Thymus (tissue), 14 donors: ENCODE data around the gene DAAM1. TPM values are rescaled to one million over a fixed set of nuclear protein-coding genes. Genes with fewer than 3 reads are reported as not detected.
A peak's percentile ranks its signal among the peaks of the same experiment; 100 is the strongest.

ENCODE experiments used
- DNase-seq, 9 donors: peaks; one replicate each; pipeline ENCODE4 v3.0.0-alpha.2; 2013; ENCODE audit warnings: low spot score in 9 of 9, low read depth in 6 of 9, missing footprints in 1 of 9
- H3K27ac ChIP-seq, 2 donors: one replicate each; pipeline ENCODE4 v1.5.1; 2013; ENCODE audit warnings: control low read depth in 1 of 2, low read depth in 1 of 2, low read length in 1 of 2, mild to moderate bottlenecking in 1 of 2, moderate library complexity in 1 of 2
- H3K27me3 ChIP-seq, 2 donors: one replicate each; pipeline ENCODE4 v1.5.1; 2013; ENCODE audit warnings: low read length in 1 of 2; ENCODE audit not compliant: control insufficient read depth in 2 of 2, insufficient read depth in 1 of 2
- H3K36me3 ChIP-seq, 2 donors: one replicate each; pipeline ENCODE4 v1.5.1; 2013; ENCODE audit warnings: low read length in 1 of 2, mild to moderate bottlenecking in 1 of 2, moderate library complexity in 1 of 2; ENCODE audit not compliant: control insufficient read depth in 2 of 2, insufficient read depth in 2 of 2
- H3K4me1 ChIP-seq, 2 donors: one replicate each; pipeline ENCODE4 v1.5.1; 2013; ENCODE audit warnings: low read length in 2 of 2; ENCODE audit not compliant: control insufficient read depth in 2 of 2, insufficient read depth in 2 of 2
- H3K4me3 ChIP-seq, 2 donors: one replicate each; pipeline ENCODE4 v1.5.1; 2013; ENCODE audit warnings: low read length in 2 of 2, control low read depth in 1 of 2, mild to moderate bottlenecking in 1 of 2
- H3K9me3 ChIP-seq, 2 donors: one replicate each; pipeline ENCODE4 v1.5.1; 2013; ENCODE audit warnings: low read length in 1 of 2, mild to moderate bottlenecking in 1 of 2; ENCODE audit not compliant: control insufficient read depth in 2 of 2, insufficient read depth in 1 of 2
- WGBS: extraction: QIAGEN DNeasy Blood & Tissue Kit; methylation state at CpG from one replicate; pipeline ENCODE4 v1.1.7; 2013; 5-methylcytosine and 5-hydroxymethylcytosine counted together
- long read RNA-seq, 10 donors: transcript quantifications; one replicate each; lab custom pipeline, GENCODE V29; 2026
- polyA plus RNA-seq: library from polyadenylated mRNA; stranded (reverse); fragments of 200-250 nt; gene quantifications from one replicate; pipeline ENCODE4 v1.2.3, GENCODE V29; 2013
- total RNA-seq: library from RNA; stranded (reverse); fragments of 120-200 nt; gene quantifications from one replicate; pipeline ENCODE4 v1.2.4, GENCODE V29; 2013
- donor health status: healthy.

DAAM1 gene
- 11.3 TPM for total RNA-seq
- polyA plus RNA-seq, result 8.9 TPM
- long read RNA-seq, donor 1, result 0 reads
- long read RNA-seq, donor 2, result 0 reads
- long read RNA-seq, donor 3, partial matches to known transcripts, result 0 of 1 reads
- long read RNA-seq, donor 3, other reads (novel, unspliced or antisense), result 0 of 1 reads
- long read RNA-seq, donor 4, partial matches to known transcripts, result 0 of 2 reads
- long read RNA-seq, donor 4, other reads (novel, unspliced or antisense), result 0 of 2 reads
- long read RNA-seq, donor 5, full-length matches to known transcripts, result 2 of 2 reads
- long read RNA-seq, donor 5, partial matches to known transcripts, result 0 of 2 reads
- long read RNA-seq, donor 5, other reads (novel, unspliced or antisense), result 0 of 2 reads
- long read RNA-seq, donor 6, partial matches to known transcripts, result 0 of 1 reads
- long read RNA-seq, donor 6, other reads (novel, unspliced or antisense), result 0 of 1 reads
- long read RNA-seq, donor 7, partial matches to known transcripts, result 9 of 9 reads
- long read RNA-seq, donor 7, other reads (novel, unspliced or antisense), result 0 of 9 reads
- long read RNA-seq, donor 8, partial matches to known transcripts, result 0 of 1 reads
- long read RNA-seq, donor 8, other reads (novel, unspliced or antisense), result 0 of 1 reads
- long read RNA-seq, donor 9, partial matches to known transcripts, result 0 of 3 reads
- long read RNA-seq, donor 9, other reads (novel, unspliced or antisense), result 0 of 3 reads
- long read RNA-seq, donor 10, partial matches to known transcripts, result 0 of 2 reads
- long read RNA-seq, donor 10, other reads (novel, unspliced or antisense), result 0 of 2 reads

GRCh38 chr14:59188461-59189090 lies at the start of gene DAAM1:
TSS of gene DAAM1 (plus strand) at chr14:59188667. CDS start at chr14:59263478, 74,811 bp downstream.
- peak within 1 kb of the TSS; percentile 66 to 87 for H3K4me3 ChIP-seq
- under 1% methylated on average over 44 of the region's 44 CpGs for WGBS
- H3K27ac ChIP-seq, result peak within 1 kb of the TSS; percentile 94 to 95
- no peaks in the 10 kb centered on the region for H3K36me3 ChIP-seq
- peak; percentile 81 to 99 (median 96) for DNase-seq
- peaks cover 0 to 3% of the 10 kb centered on the region in 2 donors for H3K9me3 ChIP-seq
- H3K4me1 ChIP-seq, result peaks cover 10 to 15% of the 10 kb centered on the region in 2 donors
- H3K27me3 ChIP-seq, result peaks cover 2 to 18% of the 10 kb centered on the region in 2 donors

DNA sequence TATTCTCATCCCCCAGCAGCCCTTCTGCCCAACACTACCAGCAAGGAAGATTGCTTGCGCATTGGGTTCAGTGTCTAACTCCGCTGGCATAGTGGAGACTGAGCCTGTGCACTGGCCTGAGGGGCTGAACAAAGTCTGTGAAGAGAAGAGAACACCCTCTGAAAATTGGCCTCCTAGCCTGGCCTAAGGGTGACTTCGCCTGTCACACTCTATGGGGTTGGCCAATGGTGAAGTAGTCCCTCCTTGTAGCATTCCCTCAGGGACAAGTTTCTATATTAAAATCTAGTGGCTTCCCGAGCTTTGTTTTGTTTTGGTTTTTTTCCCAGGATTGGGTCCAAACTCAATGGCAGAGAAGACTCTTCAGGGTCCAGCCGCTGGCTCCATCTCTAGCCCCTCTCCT lies 49.1 kb upstream of the DAAM1 start:
- WGBS, result 98% methylated on average over 5 of the region's 5 CpGs
- Histone ChIP-seq H3K27ac (no peak overlapping the region), H3K9me3 (no peaks in the 10 kb centered on the region), H3K36me3 (no peaks in the 10 kb centered on the region), H3K4me3 (no peak overlapping the region), H3K27me3 (no peaks in the 10 kb centered on the region), H3K4me1 (no peaks in the 10 kb centered on the region)
- DNase-seq, result no peak

DNA sequence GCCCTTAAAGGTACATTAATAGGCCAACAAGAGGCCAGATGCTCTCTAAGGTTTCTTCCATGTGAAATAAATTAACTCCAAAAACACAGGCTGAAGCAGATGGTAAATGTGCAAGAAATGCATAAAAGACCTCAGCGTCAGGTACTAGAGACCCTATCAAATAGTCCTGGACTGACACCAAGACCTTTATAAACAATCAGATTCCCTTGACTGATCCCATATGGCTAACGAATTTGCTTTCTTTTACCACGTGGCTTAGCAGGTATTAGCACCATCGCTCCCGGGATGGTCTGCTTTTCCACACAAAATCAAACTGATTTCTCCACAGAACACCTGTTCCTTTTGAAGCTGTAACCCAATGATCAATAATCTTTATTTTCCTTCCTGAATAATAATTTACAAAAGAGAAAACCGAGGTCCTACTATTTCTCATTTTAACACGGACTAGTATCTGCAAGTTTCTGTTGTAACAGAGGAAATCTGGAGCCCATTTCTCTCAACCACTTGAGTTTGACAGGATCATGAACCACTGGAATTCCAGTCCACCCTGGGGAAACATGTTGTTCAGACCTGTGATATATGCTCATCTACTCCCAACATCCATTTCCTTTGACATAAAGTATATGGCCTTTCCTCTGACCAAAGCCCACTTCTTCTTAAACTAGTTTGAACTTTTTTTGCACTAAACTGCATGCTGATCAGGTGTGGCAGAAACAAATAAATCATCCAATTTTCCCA lies 48.2 kb upstream of the DAAM1 start:
- WGBS, result 94% methylated on average over 7 of the region's 7 CpGs
- Histone ChIP-seq H3K4me1 (no peaks in the 10 kb centered on the region), H3K27me3 (no peaks in the 10 kb centered on the region), H3K27ac (no peak overlapping the region), H3K4me3 (no peak overlapping the region), H3K9me3 (no peaks in the 10 kb centered on the region), H3K36me3 (no peaks in the 10 kb centered on the region)
- no peak for DNase-seq

- WGBS, result 86% methylated on average over 2 of the region's 2 CpGs
- no peak overlapping the region for H3K4me3 ChIP-seq
These were observed 42.0 kb upstream of the DAAM1 start for GRCh38 chr14:59146484-59146883.

GRCh38 chr14:59147007-59147406 lies 41.5 kb upstream of the DAAM1 start:
- DNase-seq, result no peak
- Histone ChIP-seq H3K27ac (no peak overlapping the region), H3K4me3 (no peak overlapping the region), H3K27me3 (no peaks in the 10 kb centered on the region), H3K36me3 (no peaks in the 10 kb centered on the region), H3K4me1 (no peaks in the 10 kb centered on the region), H3K9me3 (no peaks in the 10 kb centered on the region)
- WGBS, result 90% methylated on average over 1 of the region's 1 CpG

More at GRCh38 chr14:59146484-59146883, 42.0 kb upstream of the DAAM1 start:
- Histone ChIP-seq H3K27me3 (no peaks in the 10 kb centered on the region), H3K27ac (no peak overlapping the region), H3K4me1 (no peaks in the 10 kb centered on the region), H3K9me3 (no peaks in the 10 kb centered on the region), H3K36me3 (no peaks in the 10 kb centered on the region)
- no peak for DNase-seq

DNA sequence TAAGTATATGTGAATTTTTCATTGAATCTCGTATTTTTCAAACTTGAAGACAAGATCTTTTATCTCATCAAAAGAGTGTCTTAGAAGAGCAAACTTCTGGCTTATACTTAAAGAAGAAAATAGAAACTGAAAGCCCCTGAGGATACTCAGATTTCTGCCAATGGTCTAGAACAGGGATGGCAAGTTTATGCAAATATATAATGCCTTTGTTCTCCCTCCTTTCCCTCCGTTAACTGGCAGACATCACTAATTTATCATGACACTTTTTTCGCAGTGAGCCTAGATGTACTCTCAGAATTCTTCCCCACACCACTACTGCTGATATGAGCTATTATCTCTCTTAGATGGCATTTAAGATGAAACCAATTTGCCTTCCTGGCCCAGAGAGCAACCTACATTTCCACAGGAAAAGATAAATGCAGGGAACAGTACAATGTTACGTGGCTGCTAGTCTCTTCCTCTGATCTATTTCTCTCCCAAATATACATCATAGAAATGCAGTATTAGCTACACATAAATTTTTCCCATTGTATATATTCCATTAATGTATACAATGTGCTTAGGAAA lies 40.0 kb upstream of the DAAM1 start:
- WGBS, result 92% methylated on average over 4 of the region's 4 CpGs
- H3K27ac ChIP-seq, result no peak overlapping the region
- H3K36me3 ChIP-seq, result no peaks in the 10 kb centered on the region
- H3K4me3 ChIP-seq, result no peak overlapping the region
- no peaks in the 10 kb centered on the region for H3K27me3 ChIP-seq
- H3K9me3 ChIP-seq, result no peaks in the 10 kb centered on the region
- no peak for DNase-seq
- no peaks in the 10 kb centered on the region for H3K4me1 ChIP-seq

GRCh38 chr14:59150990-59151389 lies 37.5 kb upstream of the DAAM1 start:
- H3K9me3 ChIP-seq, result no peaks in the 10 kb centered on the region
- H3K4me1 ChIP-seq, result no peaks in the 10 kb centered on the region
- H3K4me3 ChIP-seq, result no peak overlapping the region
- no peaks in the 10 kb centered on the region for H3K27me3 ChIP-seq
- H3K27ac ChIP-seq, result no peak overlapping the region
- no peak for DNase-seq
- WGBS, result 81% methylated on average over 2 of the region's 2 CpGs
- H3K36me3 ChIP-seq, result no peaks in the 10 kb centered on the region

DNA sequence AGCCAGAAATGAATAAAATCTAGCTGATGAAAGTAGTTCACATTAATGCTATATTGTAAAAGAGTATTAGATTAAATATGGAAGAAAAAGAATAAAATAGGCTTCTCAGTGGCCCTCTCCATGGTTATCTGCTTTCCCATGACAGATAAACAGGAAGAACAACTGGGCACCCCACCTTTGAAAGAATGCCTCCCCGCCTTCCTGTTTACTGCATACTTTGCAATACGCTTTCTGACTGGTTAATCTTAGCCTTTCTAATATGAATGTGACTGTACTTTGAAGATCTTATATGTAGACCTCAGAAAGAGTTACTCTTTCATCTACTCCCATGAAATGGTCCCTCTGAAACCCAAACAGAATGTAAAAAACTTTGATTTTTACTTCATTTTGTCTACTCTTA lies 34.1 kb upstream of the DAAM1 start:
- WGBS, result 90% methylated on average over 2 of the region's 2 CpGs
- no peaks in the 10 kb centered on the region for H3K36me3 ChIP-seq
- no peaks in the 10 kb centered on the region for H3K27me3 ChIP-seq
- no peaks in the 10 kb centered on the region for H3K4me1 ChIP-seq
- H3K27ac ChIP-seq, result no peak overlapping the region
- no peak overlapping the region for H3K4me3 ChIP-seq
- peak in 2 of 9 donors; percentile 2 to 28 for DNase-seq
- H3K9me3 ChIP-seq, result no peaks in the 10 kb centered on the region
